DND-41 (cell line): Measurements from ENCODE around the gene FAM209A.

Experiments used
- EZH2 ChIP-seq: IDR thresholded peaks from 3 replicates; pipeline ENCODE4 v1.6.1; 2012; ENCODE audit warnings: borderline replicate concordance, low read depth, mild to moderate bottlenecking, moderate library complexity, low read length, inconsistent platforms; ENCODE audit not compliant: severe bottlenecking
- TF ChIP-seq, protein P1 (sequence below): IDR thresholded peaks from 2 replicates; pipeline ENCODE4 v1.5.1; 2012; ENCODE audit warnings: borderline replicate concordance, low read length, moderate library complexity, mild to moderate bottlenecking; ENCODE audit not compliant: poor library complexity, severe bottlenecking; ENCODE audit errors: extremely low read depth

DNA sequence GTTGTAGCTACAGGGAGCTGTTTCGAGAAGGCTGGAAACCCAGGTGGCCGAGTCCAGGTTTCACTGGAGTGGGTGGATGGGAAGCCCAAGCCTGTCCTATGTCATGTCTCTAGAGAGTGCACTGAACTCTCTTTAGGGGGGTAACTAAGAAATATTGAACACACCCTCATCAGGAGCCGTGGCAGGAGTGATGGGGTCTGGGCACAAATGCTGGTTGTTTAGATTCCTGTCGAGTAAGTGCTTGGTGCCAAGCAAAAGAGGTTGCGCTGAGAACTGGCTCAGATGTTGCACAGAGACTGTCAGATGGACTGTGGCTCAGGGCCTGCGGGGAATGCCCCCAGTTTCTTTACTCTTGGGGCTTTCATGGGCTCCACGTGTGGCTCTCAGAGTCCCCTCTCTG is 7.3 kb upstream of the FAM209A start:
- TF ChIP-seq, protein P1, sequence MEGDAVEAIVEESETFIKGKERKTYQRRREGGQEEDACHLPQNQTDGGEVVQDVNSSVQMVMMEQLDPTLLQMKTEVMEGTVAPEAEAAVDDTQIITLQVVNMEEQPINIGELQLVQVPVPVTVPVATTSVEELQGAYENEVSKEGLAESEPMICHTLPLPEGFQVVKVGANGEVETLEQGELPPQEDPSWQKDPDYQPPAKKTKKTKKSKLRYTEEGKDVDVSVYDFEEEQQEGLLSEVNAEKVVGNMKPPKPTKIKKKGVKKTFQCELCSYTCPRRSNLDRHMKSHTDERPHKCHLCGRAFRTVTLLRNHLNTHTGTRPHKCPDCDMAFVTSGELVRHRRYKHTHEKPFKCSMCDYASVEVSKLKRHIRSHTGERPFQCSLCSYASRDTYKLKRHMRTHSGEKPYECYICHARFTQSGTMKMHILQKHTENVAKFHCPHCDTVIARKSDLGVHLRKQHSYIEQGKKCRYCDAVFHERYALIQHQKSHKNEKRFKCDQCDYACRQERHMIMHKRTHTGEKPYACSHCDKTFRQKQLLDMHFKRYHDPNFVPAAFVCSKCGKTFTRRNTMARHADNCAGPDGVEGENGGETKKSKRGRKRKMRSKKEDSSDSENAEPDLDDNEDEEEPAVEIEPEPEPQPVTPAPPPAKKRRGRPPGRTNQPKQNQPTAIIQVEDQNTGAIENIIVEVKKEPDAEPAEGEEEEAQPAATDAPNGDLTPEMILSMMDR = no peak
- no peak for TF ChIP-seq EZH2
